ENCODE results near the gene PRKACG.
"Not testable (repeated sequence)": the region's sequence is repeated elsewhere in the genome, so short reads cannot be mapped to it uniquely, and the experiment has no call there.

PRKACG gene

GRCh38 chr9:69014013-69014412 lies at the start of gene PRKACG:
TSS of gene PRKACG (minus strand) at chr9:69014113. CDS start at chr9:69014092, 21 bp downstream.
- DNase-seq, result no peak

DNA sequence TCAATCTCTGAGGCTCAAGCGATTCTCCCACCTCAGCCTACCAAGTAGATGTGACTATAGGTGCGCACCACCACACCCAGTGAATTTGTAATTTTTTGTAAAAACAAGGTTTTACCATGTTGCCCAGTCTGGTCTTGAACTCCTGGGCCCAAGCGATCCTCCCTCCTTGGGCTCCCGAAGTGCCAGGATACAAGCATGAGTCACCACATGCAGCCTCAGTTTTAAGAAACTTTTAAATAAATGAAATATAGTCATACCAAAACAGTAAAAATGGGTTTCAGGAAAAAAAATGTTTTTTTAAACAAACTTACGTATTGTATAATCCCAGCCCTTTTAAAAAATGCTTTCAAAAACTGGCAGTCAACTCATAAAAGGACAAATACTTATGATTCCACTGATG lies 48.3 kb upstream of the PRKACG start:
- no peak for DNase-seq

GRCh38 chr9:69060766-69061165 lies 46.9 kb upstream of the PRKACG start:
- no peak for DNase-seq

GRCh38 chr9:69058101-69058500 lies 44.2 kb upstream of the PRKACG start:
- DNase-seq, result no peak

DNA sequence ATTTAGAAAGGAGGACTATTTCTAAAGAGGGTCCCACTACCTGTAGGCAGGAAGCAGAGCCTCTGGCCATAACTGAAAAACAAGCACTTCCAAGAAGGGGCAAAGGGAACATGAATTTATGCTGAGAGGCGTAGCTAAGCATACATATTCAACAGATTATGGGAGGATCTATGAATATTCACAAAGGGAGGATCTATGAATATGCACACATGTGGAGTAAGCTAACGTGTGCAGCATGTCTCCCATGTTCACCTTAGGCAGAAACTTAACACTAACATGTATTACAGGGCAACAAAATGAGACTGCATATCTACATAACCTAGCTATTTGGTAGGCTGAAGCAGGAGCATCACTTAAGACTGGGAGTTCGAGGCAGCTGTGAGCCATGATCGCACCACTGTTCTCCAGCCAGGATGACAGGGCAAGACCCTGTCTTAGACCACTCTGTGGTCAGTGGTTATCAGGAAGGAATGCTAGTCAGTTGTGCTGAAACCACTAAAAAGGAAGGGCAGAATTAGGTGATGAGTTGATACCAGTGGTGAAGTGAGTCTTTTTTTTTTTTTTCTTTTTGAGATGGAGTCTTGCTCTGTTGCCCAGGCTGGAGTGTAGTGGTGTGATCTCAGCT lies 42.4 kb upstream of the PRKACG start:
- no peak for DNase-seq

GRCh38 chr9:69054989-69055388 lies 41.1 kb upstream of the PRKACG start:
- no peak for DNase-seq

DNA sequence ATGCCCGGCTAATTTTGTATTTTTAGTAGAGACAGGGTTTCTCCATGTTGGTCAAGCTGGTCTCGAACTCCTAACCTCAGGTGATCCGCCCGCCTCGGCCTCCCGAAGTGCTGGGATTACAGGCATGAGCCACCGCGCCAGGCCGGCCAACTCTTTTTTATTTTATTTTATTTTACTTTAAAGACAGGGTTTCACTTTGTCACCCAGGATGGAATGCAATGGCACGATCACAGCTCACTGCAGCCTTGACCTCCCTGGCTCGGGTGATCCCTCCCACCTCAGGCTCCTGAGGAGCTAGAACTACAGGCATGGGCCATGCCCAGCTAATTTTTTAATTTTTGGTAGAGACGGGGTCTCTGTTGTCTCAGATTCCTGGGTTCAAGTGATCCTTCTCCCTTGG lies 37.0 kb upstream of the PRKACG start:
- DNase-seq, result not testable (repeated sequence)

DNA sequence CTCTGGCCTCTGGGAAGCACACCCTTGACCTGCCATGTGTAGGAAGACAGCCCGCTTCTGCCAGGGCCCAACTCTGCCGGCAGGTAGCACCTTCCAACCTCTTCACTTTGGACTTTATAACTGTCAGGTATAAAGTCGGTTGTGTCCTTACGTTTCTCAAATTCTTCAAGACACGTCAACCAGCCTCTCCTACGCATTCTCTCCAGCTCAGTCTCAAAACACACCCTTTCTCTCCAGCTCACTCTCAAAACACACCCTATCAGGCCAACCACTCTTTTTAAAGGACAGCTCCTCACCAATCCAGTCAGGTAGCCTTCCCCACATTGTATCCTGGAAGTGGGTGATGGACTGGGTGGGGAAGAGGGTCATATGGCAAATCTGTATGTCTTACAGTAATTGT lies 35.2 kb upstream of the PRKACG start:
- no peak for DNase-seq

DNA sequence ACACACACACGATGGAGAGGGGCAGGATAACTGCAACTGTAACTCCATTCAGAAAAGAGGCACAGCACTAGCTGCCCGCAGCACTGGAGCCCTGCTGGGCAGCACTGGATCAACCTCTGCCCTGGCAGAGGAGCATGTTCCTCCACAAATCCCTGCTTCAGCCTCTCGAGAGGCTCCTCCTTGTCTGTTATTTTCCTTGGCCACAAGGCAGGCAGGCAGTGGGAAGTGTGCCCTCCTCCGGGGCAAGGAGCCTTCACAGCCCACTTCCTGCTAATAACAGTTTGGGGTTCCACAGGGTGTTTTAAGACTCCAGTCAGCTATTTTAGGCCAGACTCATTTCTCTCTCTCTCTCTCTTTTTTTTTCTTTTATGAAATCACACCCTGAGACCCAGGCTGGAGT lies 33.5 kb upstream of the PRKACG start:
- no peak for DNase-seq

DNA sequence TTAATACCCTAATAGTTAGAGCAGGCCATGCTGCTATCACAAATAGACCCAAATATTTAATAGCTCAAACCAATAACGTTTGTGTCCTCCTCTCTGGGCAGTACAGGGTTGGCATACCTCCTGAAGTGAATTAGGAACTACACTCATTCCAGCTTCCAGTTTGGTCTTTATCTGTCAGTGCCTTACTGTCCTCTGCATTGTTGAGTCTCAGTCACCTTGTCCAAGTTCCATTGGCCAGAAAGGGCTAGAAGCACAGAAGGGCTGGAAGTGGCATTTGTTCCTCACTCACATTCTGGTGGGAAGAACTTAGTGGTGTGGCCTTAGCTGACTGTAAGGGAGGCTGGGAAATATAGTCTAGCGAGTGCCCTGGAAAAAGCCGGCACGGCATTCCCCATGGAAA lies 32.8 kb upstream of the PRKACG start:
- no peak for DNase-seq

- no peak for DNase-seq
Observed at GRCh38 chr9:69045821-69046220, 31.9 kb upstream of the PRKACG start.

DNA sequence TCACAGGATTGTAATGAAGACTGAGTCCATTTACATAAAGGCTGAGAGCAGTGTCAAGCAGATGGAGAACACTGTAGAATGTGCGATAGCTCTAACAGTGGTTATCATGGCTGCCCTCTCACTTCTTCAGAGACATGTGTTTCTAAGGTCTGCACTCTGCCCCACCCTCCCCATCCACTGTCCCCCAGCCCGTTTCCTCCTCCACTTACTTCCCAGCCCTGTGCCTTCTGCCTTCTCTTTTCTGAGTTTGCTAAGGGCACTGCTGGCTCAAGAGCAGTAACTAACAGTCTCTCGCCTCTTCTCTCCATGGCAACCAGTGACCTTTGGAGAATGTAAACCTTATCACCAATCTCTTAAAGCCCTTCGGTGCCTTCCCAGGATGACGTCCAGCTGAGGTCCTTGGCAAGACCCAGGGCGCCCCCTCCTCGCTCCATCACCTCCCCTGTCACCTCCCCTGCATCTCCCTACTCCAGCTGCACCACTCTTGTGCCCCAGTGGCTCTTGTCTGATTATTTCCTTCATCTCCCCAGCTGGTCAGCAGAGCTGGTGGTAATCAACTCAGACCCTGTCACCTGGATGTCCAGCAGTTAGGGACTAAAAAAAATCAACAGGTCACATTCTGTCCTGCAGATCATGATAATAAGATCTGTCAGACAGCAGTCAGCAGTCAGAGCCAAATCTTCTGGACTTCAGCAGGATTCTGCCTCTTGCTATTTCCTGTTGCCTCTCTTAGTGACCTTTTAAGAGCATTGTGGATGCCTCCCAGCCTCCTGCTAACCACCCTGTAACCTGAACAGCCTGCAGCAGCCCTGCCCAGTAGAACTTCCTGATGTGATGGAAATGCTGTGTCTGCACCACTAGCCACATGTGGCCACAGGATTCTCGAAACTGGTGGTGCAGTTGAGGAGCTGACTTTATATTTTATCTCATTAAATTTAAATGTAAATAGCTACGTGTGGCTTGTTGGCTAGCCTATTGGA lies 30.6 kb upstream of the PRKACG start:
- DNase-seq, result peak; percentile 45

DNA sequence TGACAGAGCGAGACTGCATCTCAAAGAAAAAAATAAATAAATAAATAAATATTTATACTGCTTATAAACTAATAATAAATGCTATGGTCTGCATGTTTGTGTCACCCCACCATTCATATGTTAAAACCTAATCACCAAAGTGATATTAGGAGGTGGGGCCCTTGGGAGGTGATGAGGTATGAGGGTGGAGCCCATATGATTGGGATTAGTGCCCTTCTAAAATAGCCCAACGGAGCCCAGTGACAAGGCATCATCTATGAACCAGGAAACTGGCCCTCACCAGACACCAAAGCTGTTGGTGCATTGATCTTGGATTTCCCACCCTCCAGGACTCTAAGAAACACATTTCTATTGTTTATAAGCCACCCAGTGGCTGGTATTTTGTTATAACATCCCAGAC lies 26.7 kb upstream of the PRKACG start:
- DNase-seq, result no peak

GRCh38 chr9:69036799-69037198 lies 22.9 kb upstream of the PRKACG start:
- no peak for DNase-seq

DNA sequence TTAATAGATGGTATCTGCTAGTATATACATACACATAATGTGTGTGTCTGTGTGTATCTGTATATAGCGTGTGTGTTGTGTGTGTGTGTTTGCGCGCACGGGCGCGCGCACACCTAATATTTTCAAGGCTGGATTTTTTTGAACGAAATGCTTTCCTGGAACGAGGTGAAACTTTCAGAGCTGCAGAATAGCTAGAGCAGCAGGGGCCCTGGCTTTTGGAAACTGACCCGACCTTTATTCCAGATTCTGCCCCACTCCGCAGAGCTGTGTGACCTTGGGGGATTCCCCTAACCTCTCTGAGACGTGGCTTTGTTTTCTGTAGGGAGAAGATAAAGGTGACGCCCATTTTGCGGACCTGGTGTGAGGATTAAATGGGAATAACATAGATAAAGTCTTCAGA lies 22.4 kb upstream of the PRKACG start:
- DNase-seq, result peak; percentile 47

- peak; percentile 92 for DNase-seq
Observed at GRCh38 chr9:69035438-69036308, 21.8 kb upstream of the PRKACG start, which contains the start of gene FXN. TSS of gene FXN (plus strand) at chr9:69035752. CDS start at chr9:69035783, 31 bp downstream.

DNA sequence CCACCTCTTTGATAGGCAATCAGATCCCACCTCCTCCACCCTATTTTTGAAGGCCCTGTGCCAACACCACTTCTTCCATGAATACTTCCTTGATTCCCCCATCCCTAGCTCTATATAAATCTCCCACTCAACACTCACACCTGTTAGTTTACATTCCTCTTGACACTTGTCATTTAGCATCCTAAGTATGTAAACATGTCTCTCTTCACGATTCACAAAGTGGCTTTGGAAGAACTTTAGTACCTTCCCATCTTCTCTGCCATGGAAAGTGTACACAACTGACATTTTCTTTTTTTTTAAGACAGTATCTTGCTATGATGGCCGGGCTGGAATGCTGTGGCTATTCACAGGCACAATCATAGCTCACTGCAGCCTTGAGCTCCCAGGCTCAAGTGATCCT lies 20.2 kb upstream of the PRKACG start:
- DNase-seq, result no peak

DNA sequence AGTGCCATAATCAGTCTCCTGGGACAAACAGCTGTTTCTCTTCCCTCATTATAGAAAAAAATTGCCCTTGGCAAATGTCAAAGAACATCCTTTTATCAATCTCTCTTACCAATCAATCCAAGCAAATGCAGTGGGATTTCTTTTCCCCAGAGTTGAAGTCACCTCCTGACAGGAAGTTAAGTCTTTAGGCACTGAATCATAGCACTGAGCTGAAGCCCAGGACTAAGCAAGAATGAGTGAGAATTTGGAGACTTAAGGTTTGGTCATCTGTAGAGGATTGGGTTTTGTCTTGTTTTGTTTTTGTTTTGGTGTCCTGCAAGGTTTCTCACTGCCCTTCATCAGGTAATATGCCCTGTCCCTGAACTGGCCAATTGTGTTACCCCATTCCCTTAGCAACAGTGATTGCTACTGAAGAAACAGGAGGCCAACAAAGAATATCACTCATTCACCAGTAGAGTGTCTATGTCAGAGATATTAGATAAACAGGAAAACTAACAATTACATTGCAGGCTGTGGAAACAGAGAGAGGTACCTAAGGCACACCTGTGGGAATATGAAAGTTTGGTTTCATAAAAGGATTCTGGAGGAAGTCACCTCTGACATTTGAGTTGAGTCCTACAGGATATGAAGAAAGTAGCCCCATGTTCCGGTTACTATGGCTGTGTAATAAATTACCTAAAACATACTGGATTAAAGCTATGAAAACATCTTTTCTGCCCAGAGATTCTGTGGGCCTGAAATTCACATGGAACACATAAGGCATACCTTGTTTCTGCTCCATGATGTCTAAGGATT lies 17.1 kb upstream of the PRKACG start:
- no peak for DNase-seq

GRCh38 chr9:69029535-69029934 lies 15.6 kb upstream of the PRKACG start:
- DNase-seq, result no peak

DNA sequence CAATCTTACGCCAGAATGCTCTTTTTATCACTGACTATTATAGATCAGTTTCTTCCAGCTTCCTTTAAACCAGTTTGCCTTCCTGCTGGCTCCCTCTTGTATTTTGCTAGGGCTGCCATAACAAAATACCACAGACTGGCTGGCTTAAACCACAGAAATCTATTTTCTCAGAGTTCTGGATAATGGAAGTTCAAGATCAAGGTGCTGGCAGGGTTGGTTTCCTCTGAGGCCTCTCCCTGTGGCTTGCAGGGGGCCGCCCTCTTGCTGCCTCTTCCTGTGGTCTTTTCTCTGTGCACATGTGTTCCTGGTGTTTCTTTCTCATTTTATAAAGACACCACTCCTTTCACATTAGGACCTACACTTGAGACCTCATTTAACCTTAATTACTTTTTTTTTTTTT lies 14.8 kb upstream of the PRKACG start:
- peak; percentile 34 for DNase-seq

DNA sequence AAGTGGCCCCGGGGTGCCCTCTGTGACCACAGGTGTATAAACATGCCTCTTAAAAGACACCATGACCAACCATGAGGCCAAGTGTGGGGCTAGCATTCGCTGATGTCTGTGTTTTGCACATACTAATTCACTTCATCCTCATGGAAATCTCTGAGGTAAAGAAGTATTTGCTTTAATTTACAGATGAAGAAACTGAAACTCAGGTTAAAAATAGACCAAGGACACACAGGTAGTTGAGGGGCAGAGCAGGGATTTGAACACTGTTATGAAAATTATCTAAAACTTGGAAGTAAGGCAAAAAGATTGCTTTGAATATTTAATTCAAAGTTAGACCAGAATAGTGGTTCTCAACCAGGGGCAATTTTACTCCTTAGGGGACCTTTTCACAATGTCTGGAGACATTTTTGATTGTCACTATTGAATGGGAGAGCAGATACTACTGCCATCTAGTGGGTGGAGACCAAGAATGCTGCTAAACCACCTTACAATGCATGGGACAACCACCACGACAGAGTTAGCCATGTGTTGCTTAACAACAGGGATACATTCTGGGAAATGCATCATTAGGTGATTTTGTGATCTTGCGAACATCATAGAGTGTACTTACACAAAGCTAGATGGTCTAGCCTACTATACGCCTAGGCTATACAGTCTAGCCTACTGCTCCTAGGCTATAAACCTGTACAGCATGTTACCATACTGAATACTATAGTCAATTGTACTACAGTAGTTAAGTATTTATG lies 13.6 kb upstream of the PRKACG start:
- peak; percentile 76 for DNase-seq

- DNase-seq, result no peak
Observed at GRCh38 chr9:69023650-69024049, 9.7 kb upstream of the PRKACG start.
